ACC112 (cell line): Measurements from ENCODE around the gene HOXC5.

Source experiments
- H2AFZ ChIP-seq: fragments of 200-600 bp; sonication (generic); one replicate; pipeline ENCODE4 v1.6.0; 2017; ENCODE audit warnings: antibody characterized with exemption, low read length; ENCODE audit not compliant: unreplicated experiment
- H3K27ac ChIP-seq: fragments of 200-600 bp; sonication (generic); 2 replicates; pipeline ENCODE4 v1.5.1; 2014; ENCODE audit warnings: low read depth, mild to moderate bottlenecking, antibody characterized with exemption, low read length, moderate library complexity
- H3K27me3 ChIP-seq: fragments of 200-600 bp; sonication (generic); 2 replicates; pipeline ENCODE4 v1.6.1; 2014; ENCODE audit warnings: mild to moderate bottlenecking, antibody characterized with exemption, low read length, moderate library complexity, mixed read lengths; ENCODE audit not compliant: insufficient read depth
- H3K36me3 ChIP-seq: fragments of 200-600 bp; sonication (generic); 2 replicates; pipeline ENCODE4 v1.6.1; 2016; ENCODE audit warnings: mild to moderate bottlenecking, antibody characterized with exemption, low read length, moderate library complexity, mixed read lengths; ENCODE audit not compliant: insufficient read depth
- H3K4me1 ChIP-seq: fragments of 200-600 bp; sonication (generic); one replicate; pipeline ENCODE4 v1.6.1; 2016; ENCODE audit warnings: low read length, mixed read lengths; ENCODE audit not compliant: insufficient read depth, unreplicated experiment, control insufficient read depth
- H3K4me3 ChIP-seq: fragments of 200-600 bp; sonication (generic); 2 replicates; pipeline ENCODE4 v1.5.1; 2014; ENCODE audit warnings: mild to moderate bottlenecking, low read depth, low read length
- H3K79me2 ChIP-seq: fragments of 200-600 bp; sonication (generic); one replicate; pipeline ENCODE4 v1.6.0; 2016; ENCODE audit warnings: low read length; ENCODE audit not compliant: control insufficient read depth, unreplicated experiment, insufficient read depth

Gene HOXC5

GRCh38 chr12:54031480-54031879 lies 1.4 kb upstream of the HOXC5 start:
- Histone ChIP-seq H3K4me3 (peak overlapping the region; percentile 71), H2AFZ (peak overlapping the region; percentile 51), H3K4me1 (peaks cover 11% of the 10 kb centered on the region), H3K27me3 (no peaks in the 10 kb centered on the region), H3K36me3 (no peaks in the 10 kb centered on the region), H3K79me2 (no peaks in the 10 kb centered on the region), H3K27ac (peak overlapping the region; percentile 11; the same call in 1 of the 2 replicates)

DNA sequence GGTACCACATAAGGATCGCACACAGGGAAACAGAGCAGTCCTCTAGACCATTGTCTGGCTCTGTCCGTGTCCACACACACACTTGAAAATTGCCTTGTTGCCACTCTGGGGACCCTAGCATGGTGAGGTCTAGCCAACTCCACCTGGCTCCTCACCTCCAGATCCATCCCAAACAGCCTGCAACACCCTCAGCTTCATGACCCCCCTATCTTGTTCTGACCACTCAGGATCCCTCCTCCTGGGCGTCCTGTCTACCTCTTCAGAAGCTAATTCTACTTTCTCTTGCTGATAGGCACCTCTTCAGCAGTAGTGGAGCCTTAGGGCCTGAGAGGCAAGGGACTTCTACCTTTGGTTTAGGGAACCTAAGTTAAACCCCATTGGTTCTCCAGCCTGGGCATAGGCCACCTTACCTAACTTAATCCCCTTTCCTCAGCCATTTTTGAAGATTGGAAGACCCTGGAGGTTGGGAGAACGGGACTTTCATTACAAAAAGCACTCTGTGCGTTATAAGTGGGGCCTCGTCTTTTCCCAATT lies 697 bp upstream of the HOXC5 start:
- no peak overlapping the region for H3K27ac ChIP-seq
- peaks cover 11% of the 10 kb centered on the region for H3K4me1 ChIP-seq
- H3K79me2 ChIP-seq = no peaks in the 10 kb centered on the region
- no peaks in the 10 kb centered on the region for H3K36me3 ChIP-seq
- H2AFZ ChIP-seq = no peak overlapping the region
- no peak overlapping the region for H3K4me3 ChIP-seq
- H3K27me3 ChIP-seq = no peaks in the 10 kb centered on the region

- H3K36me3 ChIP-seq = no peaks in the 10 kb centered on the region
- H3K4me3 ChIP-seq = peak overlapping the region; percentile 79
- H2AFZ ChIP-seq = peak overlapping the region; percentile 100
- no peaks in the 10 kb centered on the region for H3K79me2 ChIP-seq
- peaks cover 11% of the 10 kb centered on the region for H3K4me1 ChIP-seq
- H3K27me3 ChIP-seq = no peaks in the 10 kb centered on the region
- H3K27ac ChIP-seq = peak overlapping the region; percentile 5; the same call in 1 of the 2 replicates
Observed at GRCh38 chr12:54033106-54033979, 493 bp downstream of the HOXC5 start.

GRCh38 chr12:54033980-54034784 lies 1.3 kb downstream of the HOXC5 start:
- Histone ChIP-seq H3K79me2 (no peaks in the 10 kb centered on the region), H3K4me3 (peak overlapping the region; percentile 79)

GRCh38 chr12:54034785-54035310 lies 2.0 kb downstream of the HOXC5 start:
- Histone ChIP-seq H3K27ac (no peak overlapping the region), H3K4me3 (no peak overlapping the region), H3K79me2 (no peaks in the 10 kb centered on the region), H3K36me3 (no peaks in the 10 kb centered on the region), H3K27me3 (no peaks in the 10 kb centered on the region), H3K4me1 (peaks cover 15% of the 10 kb centered on the region), H2AFZ (no peak overlapping the region)

More at GRCh38 chr12:54033980-54034784, 1.3 kb downstream of the HOXC5 start:
- no peak overlapping the region for H3K27ac ChIP-seq
- H3K36me3 ChIP-seq = no peaks in the 10 kb centered on the region
- H2AFZ ChIP-seq = peak overlapping the region; percentile 100
- H3K27me3 ChIP-seq = no peaks in the 10 kb centered on the region
- H3K4me1 ChIP-seq = peaks cover 11% of the 10 kb centered on the region

DNA sequence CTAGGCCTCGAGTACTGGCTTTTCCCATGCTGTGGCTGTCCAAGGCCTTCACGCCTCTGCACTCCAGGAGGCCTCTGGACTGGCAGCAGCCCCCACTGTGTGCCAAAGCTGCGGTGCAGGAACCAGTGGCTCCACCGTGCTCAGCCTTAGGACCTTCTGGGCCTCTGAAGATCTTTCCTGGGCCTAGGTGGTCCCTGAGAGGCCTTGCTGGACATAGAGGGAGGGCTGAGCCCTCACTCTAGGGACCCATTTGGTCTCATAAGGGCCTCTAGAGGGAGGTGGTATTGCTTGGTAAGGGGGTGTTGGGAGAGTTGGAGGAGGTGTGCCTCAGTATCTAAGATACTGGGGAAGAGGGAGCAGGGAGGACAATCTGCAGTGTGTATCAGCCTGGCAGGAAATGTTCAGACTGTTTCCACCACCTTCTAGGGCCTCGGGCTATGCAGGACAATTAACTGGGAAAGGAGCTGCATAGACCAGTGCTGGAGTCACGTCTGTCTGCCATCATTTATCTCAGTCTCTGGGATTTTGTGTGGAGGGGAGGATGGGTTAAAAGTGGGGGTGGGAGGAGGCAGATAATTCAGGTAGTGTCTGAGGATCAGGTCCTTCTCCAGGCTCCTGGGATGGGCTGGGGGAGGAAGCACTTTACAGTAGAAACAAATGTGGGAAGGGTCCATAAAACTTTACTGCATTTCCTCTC lies 2.9 kb downstream of the HOXC5 start:
- Histone ChIP-seq H3K36me3 (no peaks in the 10 kb centered on the region), H3K4me3 (no peak overlapping the region), H3K4me1 (peaks cover 16% of the 10 kb centered on the region), H3K79me2 (no peaks in the 10 kb centered on the region), H3K27me3 (no peaks in the 10 kb centered on the region), H3K27ac (no peak overlapping the region), H2AFZ (no peak overlapping the region)

DNA sequence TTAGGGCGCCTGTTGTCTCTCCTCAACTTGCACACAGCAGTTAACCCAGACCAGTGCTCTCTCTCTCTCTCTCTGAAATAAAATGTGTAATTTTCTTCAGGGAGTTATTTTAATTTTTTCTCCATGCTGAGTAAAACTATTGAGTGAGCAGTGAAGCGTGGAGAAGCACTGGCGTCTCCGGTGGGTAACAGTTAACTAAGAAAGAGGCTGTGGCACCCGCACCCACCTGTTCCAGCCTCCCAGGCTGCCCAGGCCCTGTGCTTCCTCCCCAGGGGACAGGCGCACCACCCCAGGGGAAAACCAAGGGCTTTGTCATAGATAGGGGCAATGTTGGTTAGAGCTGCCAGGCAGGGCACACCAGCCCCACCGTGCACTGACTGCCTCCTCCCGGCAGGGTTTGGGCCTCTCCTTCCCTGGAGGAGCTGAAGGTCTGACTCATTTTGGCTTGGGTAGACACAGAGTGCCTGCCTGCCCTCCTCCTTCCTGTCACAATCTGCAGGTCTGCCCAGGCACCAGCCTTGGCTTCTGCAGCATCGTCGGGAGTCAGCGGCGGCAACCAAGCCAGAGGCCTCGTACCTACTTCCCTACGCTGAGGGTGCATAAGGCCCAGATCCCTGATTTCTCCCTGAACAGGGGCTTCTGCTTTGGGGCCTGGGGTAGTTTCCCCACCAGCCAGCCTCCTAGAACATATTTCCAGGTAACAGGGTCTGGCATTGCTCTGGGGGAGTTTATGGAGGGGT lies 3.9 kb downstream of the HOXC5 start:
- Histone ChIP-seq H3K27ac (no peak overlapping the region), H3K4me3 (no peak overlapping the region), H3K36me3 (no peaks in the 10 kb centered on the region), H2AFZ (no peak overlapping the region), H3K79me2 (no peaks in the 10 kb centered on the region), H3K27me3 (no peaks in the 10 kb centered on the region), H3K4me1 (peaks cover 9% of the 10 kb centered on the region)

DNA sequence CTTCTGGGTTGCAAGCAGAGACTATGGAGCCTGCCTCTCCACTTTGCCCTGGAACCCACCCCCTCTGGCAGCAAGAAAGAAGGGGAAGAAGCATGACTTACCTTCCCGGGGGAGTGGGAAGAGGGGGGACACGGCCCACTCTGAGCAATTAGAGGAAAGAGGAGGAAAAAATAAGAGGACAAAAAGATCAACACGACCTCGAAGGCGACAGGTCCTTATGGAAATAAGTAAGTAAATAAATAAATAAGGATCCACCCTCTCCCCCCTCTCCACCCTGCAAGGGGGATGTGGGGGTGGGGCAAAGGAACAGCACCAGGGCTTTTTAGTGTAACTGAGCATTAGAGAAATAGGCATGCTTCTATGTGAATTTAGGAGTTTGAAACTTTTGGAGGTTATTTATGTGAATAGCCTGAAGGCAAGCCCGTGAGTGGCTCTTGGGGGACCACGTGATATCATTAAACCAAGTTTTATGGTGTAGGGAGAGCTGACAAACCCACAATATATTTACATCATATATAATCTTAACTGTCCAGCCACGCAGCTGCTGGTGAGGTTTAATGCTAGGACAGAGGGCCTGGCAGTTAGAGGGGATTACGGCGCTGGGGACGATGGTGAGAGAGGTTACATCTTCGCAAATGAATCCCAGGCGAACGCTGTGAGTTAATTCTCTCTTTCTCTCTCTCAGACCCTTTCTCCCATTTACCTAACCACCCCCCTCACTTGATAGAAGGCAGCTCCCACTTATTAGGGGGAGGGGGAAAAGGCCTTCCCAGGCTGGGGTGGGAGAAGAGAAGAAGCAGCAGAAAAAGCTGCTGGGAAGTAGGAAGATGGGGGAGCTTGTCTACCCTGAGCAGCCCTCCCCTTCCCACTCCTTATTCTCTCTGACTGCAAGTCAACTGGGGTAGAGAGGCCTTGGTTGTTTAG lies 4.8 kb downstream of the HOXC5 start:
- no peaks in the 10 kb centered on the region for H3K36me3 ChIP-seq
- H2AFZ ChIP-seq = no peak overlapping the region
- H3K4me1 ChIP-seq = peaks cover 9% of the 10 kb centered on the region
- no peak overlapping the region for H3K4me3 ChIP-seq
- no peaks in the 10 kb centered on the region for H3K27me3 ChIP-seq
- no peak overlapping the region for H3K27ac ChIP-seq
- no peaks in the 10 kb centered on the region for H3K79me2 ChIP-seq

DNA sequence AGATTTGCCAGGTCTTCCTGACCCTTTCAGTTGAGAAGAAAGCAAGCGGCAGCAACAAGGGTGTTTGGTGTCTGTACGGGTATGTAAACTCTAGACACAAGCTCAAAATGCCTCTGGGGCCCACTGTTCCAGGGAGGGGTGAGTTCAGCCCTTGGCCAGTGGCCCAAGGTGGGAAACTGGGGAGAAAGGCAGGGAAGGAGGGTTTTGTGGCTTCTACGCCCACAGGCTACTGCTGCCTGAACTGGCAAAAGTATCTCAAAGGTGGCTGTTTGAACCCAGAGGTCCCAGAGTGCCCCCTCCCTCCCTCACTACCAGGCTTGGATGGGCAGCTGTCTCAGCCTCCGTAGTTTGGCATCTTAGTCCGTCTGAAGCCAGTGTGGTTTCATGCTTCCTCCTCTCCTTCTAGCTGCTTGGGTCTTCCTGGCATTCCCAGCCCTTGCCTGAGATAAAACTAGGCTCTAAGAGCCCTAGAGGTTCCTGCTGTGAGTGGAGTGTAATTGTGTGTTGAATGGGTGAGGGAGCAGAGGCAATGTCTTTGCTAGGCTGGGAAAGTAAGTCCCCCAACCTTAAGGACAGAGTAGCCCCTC lies 5.5 kb downstream of the HOXC5 start:
- Histone ChIP-seq H2AFZ (no peak overlapping the region), H3K36me3 (no peaks in the 10 kb centered on the region), H3K27ac (no peak overlapping the region), H3K4me3 (no peak overlapping the region), H3K4me1 (peaks cover 9% of the 10 kb centered on the region), H3K27me3 (no peaks in the 10 kb centered on the region), H3K79me2 (no peaks in the 10 kb centered on the region)
